GM12878 (cell line): ENCODE results near the gene TCERG1L.

Experiments
- CTCF ChIP-seq, 3 experiments: IDR thresholded peaks in 2 of 3; conservative IDR thresholded peaks in 1 of 3; 2 replicates each; pipeline ENCODE4 v1.5.1; 2011; ENCODE audit warnings: low read depth in 3 of 3, low read length in 3 of 3, mild to moderate bottlenecking in 3 of 3, control low read depth in 2 of 3, moderate library complexity in 2 of 3, inconsistent platforms in 1 of 3, mixed read lengths in 1 of 3; ENCODE audit not compliant: control insufficient read depth in 2 of 3, insufficient read depth in 1 of 3; ENCODE audit errors: extremely low read depth in 1 of 3
- GABPA ChIP-seq: IDR thresholded peaks from 2 replicates; pipeline ENCODE4 v1.6.1; 2014; ENCODE audit warnings: antibody characterized with exemption, low read depth, mild to moderate bottlenecking, inconsistent platforms
- GATAD2B ChIP-seq: fragments of 450-650 bp; conservative IDR thresholded peaks from 2 replicates; pipeline ENCODE4 v1.6.1; 2017; ENCODE audit warnings: low read depth, mild to moderate bottlenecking, moderate library complexity
- HDGF ChIP-seq: fragments of 450-650 bp; IDR thresholded peaks from 2 replicates; pipeline ENCODE4 v1.6.1; 2016; ENCODE audit warnings: antibody characterized with exemption
- MAX ChIP-seq: IDR thresholded peaks from 2 replicates; pipeline ENCODE4 v1.6.1; 2012; ENCODE audit warnings: low read depth, low read length, improper control_type of control experiment
- NR2C2 ChIP-seq: IDR thresholded peaks from 2 replicates; pipeline ENCODE4 v1.6.1; 2011; ENCODE audit warnings: borderline replicate concordance, low read depth; ENCODE audit not compliant: control insufficient read depth, insufficient read length
- PAX5 ChIP-seq: IDR thresholded peaks from 2 replicates; pipeline ENCODE4 v1.6.1; 2011; ENCODE audit warnings: low read depth, low read length, borderline replicate concordance
- POLR2A ChIP-seq: IDR thresholded peaks from 2 replicates; pipeline ENCODE4 v1.6.1; 2011; ENCODE audit warnings: low read depth, mild to moderate bottlenecking, low read length
- POLR2AphosphoS5 ChIP-seq: IDR thresholded peaks from 2 replicates; pipeline ENCODE4 v1.6.1; 2011; ENCODE audit warnings: mild to moderate bottlenecking, low read length, inconsistent platforms
- SIN3A ChIP-seq: IDR thresholded peaks from 2 replicates; pipeline ENCODE4 v1.6.1; 2012; ENCODE audit warnings: low read depth, low read length, improper control_type of control experiment
- SMAD1 ChIP-seq: fragments of 450-650 bp; IDR thresholded peaks from 2 replicates; pipeline ENCODE4 v1.6.1; 2018; ENCODE audit warnings: mild to moderate bottlenecking, low read depth; ENCODE audit not compliant: partially characterized antibody
- ZZZ3 ChIP-seq: IDR thresholded peaks from 2 replicates; pipeline ENCODE4 v1.6.1; 2011; ENCODE audit warnings: low read depth; ENCODE audit not compliant: control insufficient read depth, insufficient read length

GRCh38 chr10:131251146-131251541 is 60.4 kb downstream of the TCERG1L start:
- no peak for TF ChIP-seq CTCF (IDR thresholded peaks at IDR 0.05 in 2 of 3, conservative IDR thresholded peaks at IDR 0.05 in 1 of 3; ENCODE audit: control insufficient read depth in 2 of 3, extremely low read depth in 1 of 3, insufficient read depth in 1 of 3, low read depth in 3 of 3, low read length in 3 of 3)
- TF ChIP-seq NR2C2, result no peak
- TF ChIP-seq SMAD1, result no peak
- no peak for TF ChIP-seq GABPA
- no peak for TF ChIP-seq POLR2A
- TF ChIP-seq POLR2AphosphoS5, result no peak
- no peak for TF ChIP-seq MAX
- no peak for TF ChIP-seq ZZZ3
- no peak for TF ChIP-seq HDGF
- no peak for TF ChIP-seq PAX5
- no peak for TF ChIP-seq GATAD2B
- TF ChIP-seq SIN3A, result no peak
